Measurements from ENCODE around the gene CDO1.

DNA sequence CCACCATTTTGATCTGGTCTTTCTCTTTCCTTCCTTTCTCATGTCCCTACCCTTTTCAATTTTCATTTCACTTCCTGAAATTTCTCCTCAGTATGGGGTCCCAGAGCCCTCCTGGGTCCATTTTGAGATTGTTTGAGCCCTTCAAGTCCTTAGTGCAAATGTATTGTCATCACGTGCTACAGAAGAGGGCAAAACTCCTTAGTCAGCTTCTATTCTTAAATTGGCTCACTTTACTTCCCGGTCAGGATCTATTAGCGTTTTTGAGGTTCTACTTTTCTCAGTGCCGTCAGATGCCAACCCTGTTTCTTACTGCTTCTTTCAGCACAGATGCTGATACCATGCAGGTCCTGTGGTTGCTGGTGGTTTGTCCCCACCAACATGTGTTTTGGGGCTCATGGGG, 19.0 kb upstream of the CDO1 start:
- TF ChIP-seq SAFB2 (IDR thresholded peaks at IDR 0.05; ENCODE audit: borderline replicate concordance, low read depth, low read length, severe bottlenecking) (no peak), CBFB (CRISPR knock-in tag; IDR thresholded peaks at IDR 0.05) (no peak), ESRRA (IDR thresholded peaks at IDR 0.05; ENCODE audit: borderline replicate concordance, low read depth) (no peak)
